Measurements from ENCODE around the gene RAB11FIP3.

The RAB11FIP3 gene

DNA sequence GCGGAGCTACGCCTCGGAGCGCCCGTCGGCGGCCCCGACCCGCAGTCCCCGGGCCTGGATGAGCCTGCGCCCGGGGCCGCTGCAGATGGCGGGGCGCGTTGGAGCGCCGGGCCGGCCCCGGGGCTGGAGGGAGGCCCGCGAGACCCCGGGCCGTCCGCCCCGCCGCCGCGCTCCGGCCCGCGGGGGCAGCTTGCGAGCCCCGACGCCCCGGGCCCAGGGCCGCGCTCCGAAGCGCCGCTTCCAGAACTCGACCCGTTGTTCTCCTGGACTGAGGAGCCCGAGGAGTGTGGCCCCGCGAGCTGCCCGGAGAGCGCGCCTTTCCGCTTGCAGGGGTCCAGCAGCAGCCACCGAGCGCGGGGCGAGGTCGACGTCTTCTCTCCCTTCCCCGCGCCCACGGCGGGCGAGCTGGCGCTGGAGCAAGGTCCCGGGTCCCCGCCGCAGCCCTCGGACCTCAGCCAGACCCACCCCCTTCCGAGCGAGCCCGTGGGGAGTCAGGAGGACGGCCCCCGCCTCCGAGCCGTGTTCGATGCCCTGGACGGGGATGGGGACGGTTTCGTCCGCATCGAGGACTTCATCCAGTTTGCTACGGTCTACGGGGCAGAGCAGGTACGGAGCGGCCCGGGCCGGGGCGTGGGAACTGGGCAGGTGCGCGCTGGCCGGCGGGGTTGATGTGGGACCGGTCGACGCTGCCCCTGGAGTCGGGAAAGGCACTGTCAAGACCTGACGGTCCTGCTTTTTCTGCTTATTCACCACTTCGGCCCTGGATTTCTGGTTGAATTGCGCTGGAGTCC, 861 bp downstream of the RAB11FIP3 start:
- no peak overlapping the region for H3K27ac ChIP-seq (ENCODE audit: low read depth, low read length)
- peak overlapping the region; percentile 91 for H3K4me3 ChIP-seq (ENCODE audit: low read depth, low read length)
- no peak overlapping the region for H2AFZ ChIP-seq (ENCODE audit: low read length, unreplicated experiment)

DNA sequence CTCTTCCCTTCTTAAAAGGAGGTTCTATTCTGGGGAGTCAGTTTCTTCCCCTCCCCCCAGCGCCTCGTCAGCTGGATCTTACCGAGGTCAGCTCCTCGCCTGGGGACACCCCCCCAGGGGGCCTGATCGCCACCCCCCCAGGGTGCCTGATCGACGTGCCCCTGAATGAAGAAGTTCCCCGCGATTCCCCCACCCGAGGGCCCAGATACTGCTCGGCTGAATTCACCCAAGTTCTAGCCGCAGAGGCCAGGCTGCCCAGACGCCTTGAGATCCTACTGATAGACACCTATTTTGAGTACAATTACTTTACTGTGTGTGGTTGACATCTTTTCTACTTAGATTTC, 1.4 kb downstream of the RAB11FIP3 start:
- Histone ChIP-seq H3K4me1 (ENCODE audit: control insufficient read depth, insufficient read depth, low read length, unreplicated experiment) (peaks cover 30% of the 10 kb centered on the region), H3K79me2 (ENCODE audit: control insufficient read depth, insufficient read depth, low read length, unreplicated experiment) (peaks cover 45% of the 10 kb centered on the region), H3K4me3 (ENCODE audit: low read depth, low read length) (peak overlapping the region; percentile 91), H3K27me3 (ENCODE audit: insufficient read depth, low read length) (no peaks in the 10 kb centered on the region), H2AFZ (ENCODE audit: low read length, unreplicated experiment) (no peak overlapping the region), H3K27ac (ENCODE audit: low read depth, low read length) (no peak overlapping the region), H3K36me3 (ENCODE audit: insufficient read depth, low read length) (no peaks in the 10 kb centered on the region)

More for the DNA sequence above, 861 bp downstream of the RAB11FIP3 start:
- Histone ChIP-seq H3K79me2 (ENCODE audit: control insufficient read depth, insufficient read depth, low read length, unreplicated experiment) (peaks cover 45% of the 10 kb centered on the region), H3K36me3 (ENCODE audit: insufficient read depth, low read length) (no peaks in the 10 kb centered on the region), H3K4me1 (ENCODE audit: control insufficient read depth, insufficient read depth, low read length, unreplicated experiment) (peaks cover 30% of the 10 kb centered on the region), H3K27me3 (ENCODE audit: insufficient read depth, low read length) (no peaks in the 10 kb centered on the region)

DNA sequence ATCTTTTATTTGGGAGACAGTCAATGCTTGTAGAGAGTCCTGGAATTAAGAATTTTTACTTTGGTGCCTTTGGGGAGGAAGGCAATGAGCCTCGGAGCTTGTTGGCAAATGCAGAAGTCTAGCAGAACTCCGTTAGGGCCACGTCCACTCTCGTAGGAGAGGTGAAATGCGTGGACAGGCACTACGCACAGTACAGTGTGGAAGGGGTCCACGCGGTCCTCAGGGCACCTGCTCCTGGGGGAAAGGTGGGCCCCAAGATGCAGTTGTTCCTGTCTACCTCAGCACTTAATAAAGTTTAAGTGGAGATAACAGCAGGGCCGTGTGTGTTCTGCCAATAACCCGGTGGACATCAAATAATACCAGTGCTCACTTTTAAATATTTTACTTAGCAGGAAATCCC, 1.8 kb downstream of the RAB11FIP3 start:
- Histone ChIP-seq H3K4me1 (ENCODE audit: control insufficient read depth, insufficient read depth, low read length, unreplicated experiment) (peaks cover 30% of the 10 kb centered on the region), H3K27me3 (ENCODE audit: insufficient read depth, low read length) (no peaks in the 10 kb centered on the region), H3K36me3 (ENCODE audit: insufficient read depth, low read length) (no peaks in the 10 kb centered on the region), H3K79me2 (ENCODE audit: control insufficient read depth, insufficient read depth, low read length, unreplicated experiment) (peaks cover 45% of the 10 kb centered on the region), H3K27ac (ENCODE audit: low read depth, low read length) (no peak overlapping the region), H2AFZ (ENCODE audit: low read length, unreplicated experiment) (no peak overlapping the region), H3K4me3 (ENCODE audit: low read depth, low read length) (peak overlapping the region; percentile 91)

DNA sequence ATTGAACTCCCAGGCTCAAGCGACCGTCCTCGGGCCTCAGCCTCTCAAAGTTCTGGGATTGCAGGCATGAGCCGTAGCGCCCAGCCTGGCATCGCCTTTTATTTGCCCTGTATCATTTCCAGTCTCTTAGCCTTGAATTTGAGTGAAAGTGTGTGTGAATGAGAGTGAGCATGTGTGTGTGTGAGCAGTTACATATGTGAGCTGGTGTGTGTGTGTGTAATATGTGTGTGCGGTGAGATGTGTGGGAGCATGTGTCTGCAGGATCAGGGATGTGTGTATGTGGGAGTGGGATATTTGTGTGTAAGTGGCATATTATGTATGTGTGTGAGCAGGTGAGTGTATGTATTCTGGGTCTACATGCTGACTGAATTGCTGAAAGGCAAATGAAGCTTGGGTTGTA, 5.5 kb downstream of the RAB11FIP3 start:
- no peaks in the 10 kb centered on the region for H3K27me3 ChIP-seq (ENCODE audit: insufficient read depth, low read length)
- H3K36me3 ChIP-seq (ENCODE audit: insufficient read depth, low read length) = no peaks in the 10 kb centered on the region
- H3K4me1 ChIP-seq (ENCODE audit: control insufficient read depth, insufficient read depth, low read length, unreplicated experiment) = peaks cover 18% of the 10 kb centered on the region
- no peak overlapping the region for H3K27ac ChIP-seq (ENCODE audit: low read depth, low read length)
- peaks cover 45% of the 10 kb centered on the region for H3K79me2 ChIP-seq (ENCODE audit: control insufficient read depth, insufficient read depth, low read length, unreplicated experiment)
- no peak overlapping the region for H3K4me3 ChIP-seq (ENCODE audit: low read depth, low read length)
- H2AFZ ChIP-seq (ENCODE audit: low read length, unreplicated experiment) = no peak overlapping the region

DNA sequence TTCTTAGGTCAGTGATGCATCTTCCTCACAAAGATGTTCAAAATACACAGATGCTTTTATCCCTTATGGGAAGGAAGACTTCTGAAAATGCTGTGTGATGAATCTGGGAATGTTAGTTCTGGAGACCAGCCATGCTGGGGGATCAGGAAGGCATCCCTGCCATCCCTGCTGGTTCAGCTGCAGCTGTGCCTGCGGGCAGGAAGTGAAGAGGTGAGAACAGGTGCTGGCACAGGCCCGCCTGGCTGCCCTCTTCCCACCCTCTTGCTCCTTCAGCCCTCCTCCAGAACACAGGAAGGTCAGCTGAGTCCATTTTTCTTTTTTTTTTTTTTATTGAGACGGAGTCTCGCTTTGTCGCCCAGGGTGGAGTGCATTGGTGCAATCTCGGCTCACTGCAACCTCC, 15.2 kb downstream of the RAB11FIP3 start:
- Histone ChIP-seq H3K79me2 (ENCODE audit: control insufficient read depth, insufficient read depth, low read length, unreplicated experiment) (peaks cover 36% of the 10 kb centered on the region), H3K27ac (ENCODE audit: low read depth, low read length) (no peak overlapping the region), H2AFZ (ENCODE audit: low read length, unreplicated experiment) (no peak overlapping the region), H3K36me3 (ENCODE audit: insufficient read depth, low read length) (no peaks in the 10 kb centered on the region), H3K27me3 (ENCODE audit: insufficient read depth, low read length) (no peaks in the 10 kb centered on the region), H3K4me1 (ENCODE audit: control insufficient read depth, insufficient read depth, low read length, unreplicated experiment) (peaks cover 11% of the 10 kb centered on the region), H3K4me3 (ENCODE audit: low read depth, low read length) (no peak overlapping the region)

DNA sequence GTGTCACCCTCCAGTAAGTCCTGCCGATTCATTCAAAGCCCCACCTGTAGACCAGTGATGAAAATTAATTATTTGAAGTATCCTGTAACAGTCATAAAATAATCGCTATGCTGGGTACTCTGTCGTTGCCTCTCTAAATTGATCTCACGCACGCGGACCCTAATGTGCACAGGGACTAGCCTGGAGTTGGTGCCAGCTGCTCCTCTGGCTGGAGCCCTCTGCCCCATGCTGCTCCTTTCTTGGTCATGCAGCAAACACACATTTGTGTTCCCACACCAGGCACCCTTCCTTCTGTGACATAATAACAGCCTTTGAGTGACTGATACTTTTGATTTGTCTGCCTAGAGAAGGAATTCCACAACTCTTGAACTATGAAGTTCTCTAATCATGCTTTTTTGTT, 16.0 kb downstream of the RAB11FIP3 start:
- H3K36me3 ChIP-seq (ENCODE audit: insufficient read depth, low read length) = no peaks in the 10 kb centered on the region
- H2AFZ ChIP-seq (ENCODE audit: low read length, unreplicated experiment) = no peak overlapping the region
- H3K79me2 ChIP-seq (ENCODE audit: control insufficient read depth, insufficient read depth, low read length, unreplicated experiment) = peaks cover 35% of the 10 kb centered on the region

DNA sequence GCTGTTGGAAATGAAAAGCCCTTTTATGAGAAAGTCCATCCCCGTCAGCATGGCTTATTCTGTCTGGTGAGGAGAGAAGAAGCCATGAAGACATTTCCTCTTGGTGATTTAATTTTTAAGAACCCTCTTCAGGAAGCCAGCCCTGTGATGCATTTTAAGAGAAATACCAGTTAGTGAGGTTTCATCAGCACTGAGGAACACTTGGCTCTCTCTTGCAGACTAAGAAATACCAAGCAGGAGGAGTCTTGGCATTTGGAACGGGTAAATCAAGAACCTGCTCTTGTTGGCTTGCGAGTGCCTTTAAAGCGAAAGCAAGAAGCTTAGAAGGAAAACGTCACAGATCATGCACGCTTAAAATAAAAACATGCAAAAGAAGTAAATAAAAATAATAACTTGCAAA, 17.5 kb downstream of the RAB11FIP3 start:
- Histone ChIP-seq H3K79me2 (ENCODE audit: control insufficient read depth, insufficient read depth, low read length, unreplicated experiment) (peaks cover 31% of the 10 kb centered on the region), H3K27me3 (ENCODE audit: insufficient read depth, low read length) (no peaks in the 10 kb centered on the region), H3K36me3 (ENCODE audit: insufficient read depth, low read length) (no peaks in the 10 kb centered on the region), H3K27ac (ENCODE audit: low read depth, low read length) (no peak overlapping the region), H2AFZ (ENCODE audit: low read length, unreplicated experiment) (no peak overlapping the region), H3K4me3 (ENCODE audit: low read depth, low read length) (no peak overlapping the region), H3K4me1 (ENCODE audit: control insufficient read depth, insufficient read depth, low read length, unreplicated experiment) (no peaks in the 10 kb centered on the region)

More for the DNA sequence above, 16.0 kb downstream of the RAB11FIP3 start:
- peaks cover 3% of the 10 kb centered on the region for H3K4me1 ChIP-seq (ENCODE audit: control insufficient read depth, insufficient read depth, low read length, unreplicated experiment)
- no peaks in the 10 kb centered on the region for H3K27me3 ChIP-seq (ENCODE audit: insufficient read depth, low read length)
- H3K4me3 ChIP-seq (ENCODE audit: low read depth, low read length) = no peak overlapping the region
- no peak overlapping the region for H3K27ac ChIP-seq (ENCODE audit: low read depth, low read length)

DNA sequence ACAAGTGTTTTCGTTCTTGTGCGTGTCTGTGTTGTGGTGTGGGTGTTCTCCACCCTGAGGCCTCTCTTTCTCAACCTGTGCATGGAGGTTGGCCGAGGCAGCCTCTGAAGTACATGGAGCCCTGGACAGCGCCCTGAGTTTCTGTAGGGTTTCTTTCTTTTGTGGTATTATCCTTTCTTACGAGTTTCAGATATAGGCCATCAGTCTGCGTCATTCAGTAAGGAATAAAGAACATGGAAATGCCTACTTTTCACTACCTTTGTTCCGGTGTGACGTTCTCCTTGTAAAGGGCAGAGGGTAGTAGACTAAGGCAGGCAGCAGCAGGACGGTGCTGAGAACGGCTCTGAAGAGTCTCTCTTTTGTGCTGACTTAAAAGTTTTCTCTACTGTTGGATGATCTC, 18.6 kb downstream of the RAB11FIP3 start:
- Histone ChIP-seq H2AFZ (ENCODE audit: low read length, unreplicated experiment) (no peak overlapping the region), H3K27me3 (ENCODE audit: insufficient read depth, low read length) (no peaks in the 10 kb centered on the region), H3K27ac (ENCODE audit: low read depth, low read length) (no peak overlapping the region), H3K4me3 (ENCODE audit: low read depth, low read length) (no peak overlapping the region), H3K4me1 (ENCODE audit: control insufficient read depth, insufficient read depth, low read length, unreplicated experiment) (no peaks in the 10 kb centered on the region), H3K79me2 (ENCODE audit: control insufficient read depth, insufficient read depth, low read length, unreplicated experiment) (peaks cover 29% of the 10 kb centered on the region), H3K36me3 (ENCODE audit: insufficient read depth, low read length) (no peaks in the 10 kb centered on the region)

DNA sequence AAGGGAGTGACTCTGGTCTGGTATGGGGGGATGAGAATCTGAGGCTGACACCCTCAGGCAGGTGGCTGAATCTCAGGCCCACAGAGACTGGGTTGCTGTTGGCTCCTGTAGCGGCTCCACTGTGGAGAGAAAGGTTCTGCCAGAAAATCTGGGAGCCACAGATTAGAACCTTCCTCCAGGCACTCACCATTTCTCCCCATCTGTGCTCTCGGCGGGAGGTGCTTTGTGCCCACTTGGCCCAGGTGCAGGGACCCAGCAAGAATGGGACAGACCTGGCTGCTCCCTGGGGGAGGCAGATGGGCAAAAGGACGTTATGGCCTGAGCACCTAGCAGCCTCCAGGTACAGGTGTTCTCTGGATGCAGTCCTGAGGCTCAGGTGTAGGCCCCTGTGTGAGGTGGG, 20.1 kb downstream of the RAB11FIP3 start:
- Histone ChIP-seq H3K4me1 (ENCODE audit: control insufficient read depth, insufficient read depth, low read length, unreplicated experiment) (no peaks in the 10 kb centered on the region), H2AFZ (ENCODE audit: low read length, unreplicated experiment) (no peak overlapping the region), H3K4me3 (ENCODE audit: low read depth, low read length) (no peak overlapping the region), H3K79me2 (ENCODE audit: control insufficient read depth, insufficient read depth, low read length, unreplicated experiment) (peaks cover 32% of the 10 kb centered on the region), H3K27ac (ENCODE audit: low read depth, low read length) (no peak overlapping the region), H3K36me3 (ENCODE audit: insufficient read depth, low read length) (no peaks in the 10 kb centered on the region), H3K27me3 (ENCODE audit: insufficient read depth, low read length) (no peaks in the 10 kb centered on the region)

DNA sequence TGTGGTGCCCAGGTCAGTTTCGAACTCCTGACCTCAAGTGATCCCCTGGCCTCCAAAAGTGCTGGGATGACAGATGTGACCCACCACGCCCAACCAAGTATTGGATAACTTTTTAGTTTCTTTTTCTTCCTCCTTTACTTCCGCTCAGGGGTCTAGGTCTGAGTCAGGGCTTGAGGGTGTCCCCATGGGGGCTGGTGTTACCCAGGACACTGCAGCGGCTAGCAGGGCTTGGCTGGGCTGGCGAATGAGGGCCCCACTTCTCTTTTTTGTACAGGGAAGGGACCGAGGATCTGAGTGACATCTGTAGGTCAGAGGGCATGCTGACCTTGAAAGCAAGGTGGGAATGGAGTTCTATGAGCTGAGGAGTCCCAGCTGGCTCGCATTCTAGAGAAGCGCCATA, 24.9 kb downstream of the RAB11FIP3 start:
- Histone ChIP-seq H2AFZ (ENCODE audit: low read length, unreplicated experiment) (no peak overlapping the region), H3K4me3 (ENCODE audit: low read depth, low read length) (no peak overlapping the region), H3K27me3 (ENCODE audit: insufficient read depth, low read length) (no peaks in the 10 kb centered on the region), H3K36me3 (ENCODE audit: insufficient read depth, low read length) (no peaks in the 10 kb centered on the region), H3K27ac (ENCODE audit: low read depth, low read length) (no peak overlapping the region), H3K4me1 (ENCODE audit: control insufficient read depth, insufficient read depth, low read length, unreplicated experiment) (no peaks in the 10 kb centered on the region), H3K79me2 (ENCODE audit: control insufficient read depth, insufficient read depth, low read length, unreplicated experiment) (peaks cover 5% of the 10 kb centered on the region)

DNA sequence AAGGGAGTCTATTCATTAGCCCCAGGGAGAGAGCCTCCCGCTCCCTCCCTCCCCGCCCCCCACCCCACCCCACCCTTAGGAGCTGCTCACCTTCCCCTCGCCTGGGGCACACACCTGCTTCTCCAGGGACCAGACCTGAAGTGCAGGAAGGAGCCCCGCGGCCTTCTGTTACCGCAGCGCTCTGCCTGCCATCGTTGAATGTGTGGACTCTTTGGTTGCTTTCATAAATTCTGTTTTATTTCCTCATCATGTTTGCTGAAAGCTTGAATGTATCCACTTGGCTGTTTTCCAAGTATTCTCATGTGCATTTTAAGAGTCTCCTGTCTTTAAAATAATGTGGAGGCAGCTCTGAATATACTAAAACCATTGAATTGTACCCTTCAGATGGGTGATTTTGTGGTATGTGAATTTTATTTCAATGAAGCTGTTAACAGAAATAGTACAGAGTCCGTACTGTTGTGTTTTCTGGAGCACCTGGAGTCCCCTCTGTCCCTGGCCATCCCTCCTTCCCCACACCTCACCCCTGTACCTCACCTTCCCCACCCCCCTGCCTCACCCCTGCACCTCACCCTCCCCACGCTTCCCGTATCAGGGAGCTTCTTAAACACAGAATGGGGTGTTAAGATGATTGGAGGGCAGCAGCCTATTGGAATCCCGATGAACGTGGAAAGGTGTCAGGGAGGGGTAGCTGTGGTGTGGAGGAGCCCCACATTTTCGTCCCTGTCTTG, 25.5 kb downstream of the RAB11FIP3 start:
- no peak overlapping the region for H3K4me3 ChIP-seq (ENCODE audit: low read depth, low read length)
- no peaks in the 10 kb centered on the region for H3K4me1 ChIP-seq (ENCODE audit: control insufficient read depth, insufficient read depth, low read length, unreplicated experiment)
- H3K27me3 ChIP-seq (ENCODE audit: insufficient read depth, low read length) = no peaks in the 10 kb centered on the region
- H3K36me3 ChIP-seq (ENCODE audit: insufficient read depth, low read length) = no peaks in the 10 kb centered on the region
- H3K27ac ChIP-seq (ENCODE audit: low read depth, low read length) = no peak overlapping the region
- peaks cover 5% of the 10 kb centered on the region for H3K79me2 ChIP-seq (ENCODE audit: control insufficient read depth, insufficient read depth, low read length, unreplicated experiment)
- no peak overlapping the region for H2AFZ ChIP-seq (ENCODE audit: low read length, unreplicated experiment)
